Thyroid gland (tissue), 4 donors: ENCODE data around the gene AFAP1L2. TPM values are rescaled to one million over a fixed set of nuclear protein-coding genes. Genes with fewer than 3 reads are reported as not detected.

Source experiments
- DNase-seq, 2 donors: peaks; one replicate each; pipeline ENCODE4 v3.0.0-alpha.2; 2019
- H3K27ac ChIP-seq, 3 donors: fragments of 200-600 bp; sonication (generic); 1 replicate in 2 of 3; 2 replicates in 1 of 3; pipeline ENCODE4 v1.5.1; 2016 to 2019; ENCODE audit warnings: mild to moderate bottlenecking in 1 of 3, moderate library complexity in 1 of 3
- H3K27me3 ChIP-seq: fragments of 200-600 bp; sonication (generic); one replicate; pipeline ENCODE4 v1.5.1; 2019
- H3K36me3 ChIP-seq, 2 donors: fragments of 200-600 bp; sonication (generic); one replicate each; pipeline ENCODE4 v1.5.1; 2016 to 2019
- H3K4me1 ChIP-seq, 2 donors: fragments of 200-600 bp; sonication (generic); one replicate each; pipeline ENCODE4 v1.5.1; 2017 to 2019
- H3K4me3 ChIP-seq, 3 donors: fragments of 200-600 bp; sonication (generic); replicated peaks in 1 of 3; 1 replicate in 2 of 3; 2 replicates in 1 of 3; pipeline ENCODE4 v1.5.1; 2016; ENCODE audit warnings: mild to moderate bottlenecking in 1 of 3
- H3K9me3 ChIP-seq: fragments of 200-600 bp; sonication (generic); one replicate; pipeline ENCODE4 v1.5.1; 2017
- CTCF ChIP-seq, 6 experiments: fragments of 200-600 bp in 3 of 6; fragments of 450-650 bp in 3 of 6; sonication (generic) in 3 of 6; IDR thresholded peaks; one replicate each; pipeline ENCODE4 v1.5.1; 2016 to 2019; ENCODE audit warnings: antibody characterized with exemption in 6 of 6, mild to moderate bottlenecking in 2 of 6, inconsistent platforms in 1 of 6, moderate library complexity in 1 of 6
- POLR2A ChIP-seq, 2 donors: fragments of 450-650 bp; IDR thresholded peaks; one replicate each; pipeline ENCODE4 v1.6.1; 2017; ENCODE audit warnings: antibody characterized with exemption in 2 of 2, mild to moderate bottlenecking in 2 of 2, moderate library complexity in 1 of 2
- WGBS, 2 donors: methylation state at CpG; one replicate each; pipeline ENCODE4 v1.1.5; 2017; 5-methylcytosine and 5-hydroxymethylcytosine counted together
- intact Hi-C: fragments of 100-400 bp; cut with DNase I; formaldehyde crosslinking; loops from one replicate; pipeline ENCODE4 v1.15.1; 2023
- total RNA-seq, 4 donors: library from RNA; depleted of rRNA; stranded (reverse); fragments of >200 nt; gene quantifications; one replicate each; pipeline ENCODE4 v1.2.3, GENCODE V29; 2016

The AFAP1L2 gene
- total RNA-seq, 4 donors from 2014 or later: 135 to 356 (median 299) TPM

GRCh38 chr10:114427124-114427852 is 23.0 kb upstream of the AFAP1L2 start:
- TF ChIP-seq CTCF (IDR thresholded peaks at IDR 0.05) (peak in 3 of 6 experiments; percentile 12 to 34 (median 19)), POLR2A (IDR thresholded peaks at IDR 0.05) (no peak)
- 54 to 73% methylated on average over 8 to 9 of the region's 9 CpGs for WGBS, 2 donors
- Histone ChIP-seq H3K27ac (peak overlapping the region; percentile 16 to 86 (median 68)), H3K27me3 (no peaks in the 10 kb centered on the region), H3K36me3 (no peaks in the 10 kb centered on the region), H3K9me3 (no peaks in the 10 kb centered on the region), H3K4me3 (no peak overlapping the region), H3K4me1 (peaks cover 13 to 16% of the 10 kb centered on the region in 2 donors)
- DNase-seq: no peak
- intact Hi-C loops: no loop called here

- Histone ChIP-seq H3K9me3 (no peaks in the 10 kb centered on the region), H3K27me3 (no peaks in the 10 kb centered on the region), H3K36me3 (no peaks in the 10 kb centered on the region), H3K4me1 (peaks cover 13 to 16% of the 10 kb centered on the region in 2 donors), H3K4me3 (no peak overlapping the region), H3K27ac (peak overlapping the region in 1 of 3 donors; percentile 86)
- intact Hi-C loops: no loop called here
- TF ChIP-seq CTCF (IDR thresholded peaks at IDR 0.05) (no peak), POLR2A (IDR thresholded peaks at IDR 0.05) (no peak)
- 63 to 76% methylated on average over 5 of the region's 5 CpGs for WGBS, 2 donors
- no peak for DNase-seq
Measured at GRCh38 chr10:114426476-114426875, 22.2 kb upstream of the AFAP1L2 start.

- 83% methylated on average over 4 of the region's 4 CpGs for WGBS, 2 donors
- DNase-seq: no peak
- no peak for TF ChIP-seq POLR2A (IDR thresholded peaks at IDR 0.05)
- no peak for TF ChIP-seq CTCF (IDR thresholded peaks at IDR 0.05)
- intact Hi-C loops: no loop called here
- no peaks in the 10 kb centered on the region for H3K27me3 ChIP-seq
- no peaks in the 10 kb centered on the region for H3K36me3 ChIP-seq
- no peaks in the 10 kb centered on the region for H3K4me1 ChIP-seq
- H3K27ac ChIP-seq: no peak overlapping the region
- H3K9me3 ChIP-seq: no peaks in the 10 kb centered on the region
- no peak overlapping the region for H3K4me3 ChIP-seq
Measured at GRCh38 chr10:114420811-114421485, 16.6 kb upstream of the AFAP1L2 start.

- Histone ChIP-seq H3K36me3 (no peaks in the 10 kb centered on the region), H3K27me3 (no peaks in the 10 kb centered on the region), H3K4me1 (peaks cover under 1 to 6% of the 10 kb centered on the region in 2 donors), H3K9me3 (no peaks in the 10 kb centered on the region), H3K4me3 (no peak overlapping the region), H3K27ac (no peak overlapping the region)
- TF ChIP-seq CTCF (IDR thresholded peaks at IDR 0.05) (no peak), POLR2A (IDR thresholded peaks at IDR 0.05) (no peak)
- intact Hi-C loops: no loop called here
- 96% methylated on average over 1 of the region's 1 CpG for WGBS, 2 donors
- DNase-seq: no peak
Measured at GRCh38 chr10:114418109-114418508, 13.8 kb upstream of the AFAP1L2 start.
